Keratinocyte (primary cell): ENCODE measurements around the gene HDGFL3.

Source experiments
- EZH2 ChIP-seq: IDR thresholded peaks from one replicate; pipeline ENCODE4 v1.6.1; 2012; ENCODE audit warnings: inconsistent platforms, mild to moderate bottlenecking, low read length, moderate library complexity
- TF ChIP-seq, protein P1 (sequence below), 3 experiments: IDR thresholded peaks in 1 of 3; conservative IDR thresholded peaks in 1 of 3; optimal IDR thresholded peaks in 1 of 3; 2 replicates in 2 of 3; 3 replicates in 1 of 3; pipeline versions ENCODE3 to v1.5.1; 2011; ENCODE audit warnings: low read length in 3 of 3, mild to moderate bottlenecking in 3 of 3, moderate library complexity in 2 of 3, control low read depth in 1 of 3, inconsistent platforms in 1 of 3; ENCODE audit not compliant: insufficient read depth in 2 of 3; ENCODE audit errors: extremely low read depth in 1 of 3

DNA sequence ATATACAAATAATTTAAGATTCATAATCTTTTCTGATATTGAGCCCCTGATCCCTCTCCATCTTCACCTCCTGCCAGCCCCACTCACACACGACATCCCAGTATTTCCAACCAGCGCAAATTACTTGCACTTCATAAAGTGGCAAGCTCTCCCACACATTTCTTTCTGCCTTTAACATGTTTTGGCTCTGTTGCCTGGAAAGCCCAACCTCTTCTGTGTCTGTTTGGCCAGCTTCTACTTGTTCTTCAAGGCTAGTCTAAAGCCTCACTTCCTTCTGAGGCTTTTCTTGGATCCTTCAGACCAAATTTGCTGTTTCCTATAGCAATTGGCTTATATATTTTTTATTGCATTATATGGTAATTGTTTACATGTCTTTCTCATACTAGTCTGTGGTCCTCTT is 105.3 kb downstream of the HDGFL3 start:
- TF ChIP-seq, protein P1, sequence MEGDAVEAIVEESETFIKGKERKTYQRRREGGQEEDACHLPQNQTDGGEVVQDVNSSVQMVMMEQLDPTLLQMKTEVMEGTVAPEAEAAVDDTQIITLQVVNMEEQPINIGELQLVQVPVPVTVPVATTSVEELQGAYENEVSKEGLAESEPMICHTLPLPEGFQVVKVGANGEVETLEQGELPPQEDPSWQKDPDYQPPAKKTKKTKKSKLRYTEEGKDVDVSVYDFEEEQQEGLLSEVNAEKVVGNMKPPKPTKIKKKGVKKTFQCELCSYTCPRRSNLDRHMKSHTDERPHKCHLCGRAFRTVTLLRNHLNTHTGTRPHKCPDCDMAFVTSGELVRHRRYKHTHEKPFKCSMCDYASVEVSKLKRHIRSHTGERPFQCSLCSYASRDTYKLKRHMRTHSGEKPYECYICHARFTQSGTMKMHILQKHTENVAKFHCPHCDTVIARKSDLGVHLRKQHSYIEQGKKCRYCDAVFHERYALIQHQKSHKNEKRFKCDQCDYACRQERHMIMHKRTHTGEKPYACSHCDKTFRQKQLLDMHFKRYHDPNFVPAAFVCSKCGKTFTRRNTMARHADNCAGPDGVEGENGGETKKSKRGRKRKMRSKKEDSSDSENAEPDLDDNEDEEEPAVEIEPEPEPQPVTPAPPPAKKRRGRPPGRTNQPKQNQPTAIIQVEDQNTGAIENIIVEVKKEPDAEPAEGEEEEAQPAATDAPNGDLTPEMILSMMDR (optimal IDR thresholded peaks at IDR 0.05 in 1 of 3, IDR thresholded peaks at IDR 0.05 in 1 of 3, conservative IDR thresholded peaks at IDR 0.05 in 1 of 3; ENCODE audit: extremely low read depth in 1 of 3, insufficient read depth in 2 of 3, low read length in 3 of 3), result no peak
- no peak for TF ChIP-seq EZH2
